Activated naive CD8-positive, alpha-beta T cell treated with anti-CD3 and anti-CD28 coated beads, Interleukin-2, amount 50 U/mL, for 24 hours (primary cell): Measurements from ENCODE around the gene CKAP5.
"Not testable (repeated sequence)": the region's sequence is repeated elsewhere in the genome, so short reads cannot be mapped to it uniquely, and the experiment has no call there.

Experiments used
- ATAC-seq: fragments of 150-1000 bp; cut with Tn5 transposase; one replicate; pipeline ENCODE4 v1.10.0; 2021
- DNase-seq: peaks from one replicate; pipeline ENCODE4 v3.0.0; 2021
- H3K27ac Mint-ChIP-seq: one replicate; pipeline ENCODE4 v1.8.0; 2021; ENCODE audit warnings: mild to moderate bottlenecking, mixed read lengths
- H3K27me3 Mint-ChIP-seq: one replicate; pipeline ENCODE4 v1.8.0; 2021; ENCODE audit warnings: mixed read lengths
- H3K36me3 Mint-ChIP-seq: one replicate; pipeline ENCODE4 v1.8.0; 2021; ENCODE audit warnings: low read depth, mixed read lengths
- H3K4me1 Mint-ChIP-seq: one replicate; pipeline ENCODE4 v1.8.0; 2021; ENCODE audit warnings: mixed read lengths
- H3K4me3 Mint-ChIP-seq: one replicate; pipeline ENCODE4 v1.8.0; 2021; ENCODE audit warnings: mild to moderate bottlenecking, moderate library complexity, mixed read lengths
- H3K9me3 Mint-ChIP-seq: one replicate; pipeline ENCODE4 v1.8.0; 2021; ENCODE audit warnings: mixed read lengths

CKAP5 gene

DNA sequence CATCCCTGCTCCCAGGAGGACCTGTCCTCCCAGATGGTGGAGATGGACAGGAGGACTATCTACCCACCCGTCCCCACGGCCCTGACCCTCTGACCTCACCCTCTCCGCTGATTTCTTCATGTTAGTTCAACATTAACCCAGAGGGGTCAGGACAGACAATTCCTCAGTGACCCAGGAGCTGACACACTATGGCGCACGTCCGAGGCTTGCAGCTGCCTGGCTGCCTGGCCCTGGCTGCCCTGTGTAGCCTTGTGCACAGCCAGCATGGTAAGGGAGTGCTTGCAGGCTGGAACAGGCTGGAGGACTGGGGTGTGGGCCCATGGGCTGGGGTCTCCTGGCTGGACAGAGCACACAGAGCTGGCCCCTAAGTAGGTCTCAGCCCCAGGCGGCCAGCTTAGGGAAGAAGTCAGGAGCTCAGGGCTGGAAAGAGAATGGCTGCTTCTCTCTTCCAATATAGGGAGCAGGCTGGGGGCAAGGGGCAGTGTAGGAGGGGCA is 127.0 kb downstream of the CKAP5 start, which contains the start of gene F2:
Gene F2, plus strand, starts transcription at position 166 of the 495 bp plus-strand sequence. Its CDS starts 23 bp downstream, at position 189.
- Mint-ChIP-seq H3K36me3 (no peaks in the 10 kb centered on the region), H3K4me3 (no peak within 1 kb of the TSS), H3K4me1 (peaks cover 7% of the 10 kb centered on the region), H3K27ac (no peak within 1 kb of the TSS), H3K9me3 (no peaks in the 10 kb centered on the region), H3K27me3 (no peaks in the 10 kb centered on the region)
- ATAC-seq (peak; percentile 42), DNase-seq (no peak)

DNA sequence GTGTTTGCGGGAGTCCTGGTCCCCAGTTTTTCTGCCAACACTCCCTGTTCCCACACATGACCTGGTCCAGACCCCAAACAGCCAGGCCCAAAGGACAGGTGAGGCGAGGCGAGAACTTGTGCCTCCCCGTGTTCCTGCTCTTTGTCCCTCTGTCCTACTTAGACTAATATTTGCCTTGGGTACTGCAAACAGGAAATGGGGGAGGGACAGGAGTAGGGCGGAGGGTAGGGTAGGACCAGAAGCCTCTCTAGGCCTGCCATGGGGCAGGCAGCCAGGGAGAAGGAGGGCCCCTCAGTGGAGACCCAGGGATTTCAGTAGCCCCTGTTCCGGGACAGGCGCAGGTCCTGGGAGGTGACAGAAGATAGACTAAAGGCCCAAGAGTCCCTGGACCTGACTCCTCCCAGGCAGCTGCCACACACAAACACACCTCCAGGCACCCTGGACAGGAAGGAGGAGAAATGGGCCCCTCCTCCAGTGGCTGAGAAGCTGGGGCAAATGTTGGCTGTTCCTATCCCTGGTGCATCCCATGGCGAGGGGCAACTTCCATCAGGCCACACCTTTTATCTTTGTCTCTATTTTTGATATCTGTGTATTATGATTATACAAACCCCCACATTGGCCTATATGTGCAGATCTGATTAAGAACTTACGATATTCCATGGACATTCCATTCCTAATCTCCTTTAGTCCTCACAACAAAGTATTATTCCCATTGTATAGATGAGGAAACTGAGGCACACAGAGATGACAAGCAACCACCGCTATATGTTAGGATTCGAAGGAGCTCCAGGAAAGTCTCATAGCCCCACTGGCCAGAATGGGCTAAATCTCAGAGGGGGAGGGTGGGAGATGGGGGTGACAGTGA is 127.7 kb downstream of the CKAP5 start:
- H3K4me1 Mint-ChIP-seq = peaks cover 7% of the 10 kb centered on the region
- H3K9me3 Mint-ChIP-seq = no peaks in the 10 kb centered on the region
- H3K4me3 Mint-ChIP-seq = no peak overlapping the region

DNA sequence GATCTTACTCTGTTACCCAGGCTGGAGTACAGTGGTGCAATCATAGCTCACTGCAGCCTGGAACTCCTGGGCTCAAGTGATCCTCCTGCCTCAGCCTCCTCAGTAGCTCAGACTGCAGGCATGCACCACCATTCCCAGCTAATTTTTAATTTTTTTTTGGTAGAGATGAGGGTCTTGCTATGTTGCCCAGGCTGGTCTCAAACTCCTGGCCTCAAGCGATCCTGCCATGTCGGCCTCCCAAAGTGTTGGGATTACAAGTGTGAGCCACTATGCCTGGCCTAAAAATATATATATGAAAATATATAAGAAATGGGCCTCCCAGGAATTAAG is 128.3 kb downstream of the CKAP5 start:
- H3K4me1 Mint-ChIP-seq, H3K4me3 Mint-ChIP-seq, H3K36me3 Mint-ChIP-seq, H3K27ac Mint-ChIP-seq, ATAC-seq, DNase-seq, H3K27me3 Mint-ChIP-seq, H3K9me3 Mint-ChIP-seq: not testable (repeated sequence)

More for the DNA sequence above, 127.7 kb downstream of the CKAP5 start:
- no peaks in the 10 kb centered on the region for H3K27me3 Mint-ChIP-seq
- no peak overlapping the region for H3K27ac Mint-ChIP-seq
- DNase-seq (no peak), ATAC-seq (no peak)
- no peaks in the 10 kb centered on the region for H3K36me3 Mint-ChIP-seq

DNA sequence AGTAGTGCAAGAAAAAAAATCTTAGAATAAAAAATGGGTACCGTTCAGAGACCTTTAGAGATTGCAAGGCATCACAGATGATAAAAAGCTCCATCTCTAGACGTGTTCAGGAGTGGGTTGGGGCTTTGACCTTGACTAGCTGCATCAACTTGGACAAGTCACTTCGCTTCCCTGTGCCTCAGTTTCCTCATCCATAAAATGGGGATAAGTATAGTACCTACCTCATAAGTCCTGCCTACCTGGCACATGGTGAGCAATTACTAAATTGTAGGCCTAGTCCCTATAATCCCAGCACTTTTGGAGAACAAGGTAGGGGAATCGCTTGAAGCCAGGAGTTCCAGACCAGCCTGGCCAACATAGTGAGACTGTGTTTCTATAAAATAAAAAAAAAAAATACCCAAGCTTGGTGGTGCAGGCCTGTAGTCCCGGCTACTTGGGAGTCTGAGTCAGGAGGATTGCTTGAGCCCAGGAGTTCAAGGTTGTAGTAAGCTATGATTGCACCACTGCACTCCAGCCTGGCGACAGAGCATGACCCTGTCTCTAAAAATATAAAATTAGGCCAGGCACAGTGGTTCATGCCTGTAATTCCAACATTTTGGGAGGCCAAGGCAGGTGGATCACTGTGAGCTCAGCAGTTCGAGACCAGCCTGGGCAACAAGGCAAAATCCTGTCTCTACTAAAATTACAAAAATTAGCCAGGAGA is 133.1 kb downstream of the CKAP5 start:
- H3K27me3 Mint-ChIP-seq = no peaks in the 10 kb centered on the region
- no peak overlapping the region for H3K4me3 Mint-ChIP-seq
- ATAC-seq (no peak), DNase-seq (no peak)
- H3K4me1 Mint-ChIP-seq = peaks cover 6% of the 10 kb centered on the region
- no peak overlapping the region for H3K27ac Mint-ChIP-seq
- no peaks in the 10 kb centered on the region for H3K9me3 Mint-ChIP-seq
- H3K36me3 Mint-ChIP-seq = no peaks in the 10 kb centered on the region

DNA sequence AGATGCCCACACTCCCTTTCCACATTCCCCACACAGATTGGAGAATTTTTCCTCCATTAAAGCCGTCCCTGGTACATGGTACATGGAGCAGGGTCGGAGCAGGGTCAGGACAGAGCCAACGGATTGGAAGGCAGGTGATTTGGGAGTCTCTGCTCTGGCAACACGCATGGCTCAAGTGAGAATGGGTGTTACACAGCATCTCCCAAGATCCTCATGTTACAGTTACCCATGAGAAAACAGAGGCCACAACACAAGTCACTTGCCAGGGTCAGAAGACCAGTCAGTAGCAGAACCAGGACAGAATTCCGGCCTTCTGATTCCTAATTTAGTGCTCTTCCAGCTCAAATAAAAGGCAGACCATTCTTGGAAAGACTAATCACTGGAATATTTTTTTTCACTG is 134.8 kb downstream of the CKAP5 start:
- no peaks in the 10 kb centered on the region for H3K27me3 Mint-ChIP-seq
- no peaks in the 10 kb centered on the region for H3K9me3 Mint-ChIP-seq
- no peak for ATAC-seq
- DNase-seq = no peak
- peaks cover 9% of the 10 kb centered on the region for H3K4me1 Mint-ChIP-seq
- H3K27ac Mint-ChIP-seq = no peak overlapping the region
- H3K36me3 Mint-ChIP-seq = peaks cover 14% of the 10 kb centered on the region
- no peak overlapping the region for H3K4me3 Mint-ChIP-seq

DNA sequence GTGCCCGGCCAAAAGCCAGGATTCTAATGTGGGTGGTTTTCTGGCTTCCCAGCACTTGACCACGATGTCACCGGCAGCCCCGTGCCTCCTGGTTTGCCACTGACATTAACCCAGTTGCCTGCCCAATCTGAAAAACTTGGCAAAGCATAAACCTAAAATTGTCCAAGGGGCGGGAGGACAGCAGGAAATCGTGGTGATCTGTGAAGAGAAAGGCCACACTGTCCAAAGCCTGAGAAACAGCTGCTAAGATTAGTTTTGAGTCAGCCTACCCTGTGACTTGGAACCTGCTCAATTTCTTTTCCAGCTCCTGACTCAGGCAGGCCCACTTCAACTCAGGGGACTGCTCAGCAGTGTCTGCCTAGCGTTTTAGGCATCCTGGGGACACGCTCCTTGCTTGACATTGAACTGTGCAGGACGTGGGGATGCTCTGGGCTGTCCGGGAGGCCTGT is 135.2 kb downstream of the CKAP5 start:
- Mint-ChIP-seq H3K9me3 (no peaks in the 10 kb centered on the region), H3K36me3 (peaks cover 14% of the 10 kb centered on the region), H3K4me1 (peaks cover 9% of the 10 kb centered on the region), H3K4me3 (no peak overlapping the region), H3K27ac (no peak overlapping the region), H3K27me3 (no peaks in the 10 kb centered on the region)
- DNase-seq (no peak), ATAC-seq (no peak)

DNA sequence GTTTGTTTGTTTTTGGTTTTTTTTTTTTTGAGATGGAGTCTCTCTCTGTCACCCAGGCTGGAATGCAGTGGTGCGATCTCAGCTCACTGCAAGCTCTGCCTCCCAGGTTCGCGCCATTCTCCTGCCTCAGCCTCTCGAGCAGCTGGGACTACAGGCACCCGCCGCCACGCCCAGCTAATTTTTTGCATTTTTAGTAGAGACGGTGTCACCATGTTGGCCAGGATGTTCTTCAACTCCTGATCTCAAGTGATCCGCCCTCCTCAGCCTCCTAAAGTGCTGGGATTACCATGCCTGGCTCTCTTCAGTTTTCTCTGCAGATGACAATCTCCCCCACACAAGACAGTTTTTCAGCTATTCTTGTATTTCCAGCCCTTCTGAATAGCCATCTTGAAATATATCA is 136.7 kb downstream of the CKAP5 start:
- not testable (repeated sequence) for H3K9me3 Mint-ChIP-seq, H3K4me1 Mint-ChIP-seq, H3K27ac Mint-ChIP-seq, H3K27me3 Mint-ChIP-seq, DNase-seq, ATAC-seq, H3K4me3 Mint-ChIP-seq
- peaks cover 18% of the 10 kb centered on the region for H3K36me3 Mint-ChIP-seq

DNA sequence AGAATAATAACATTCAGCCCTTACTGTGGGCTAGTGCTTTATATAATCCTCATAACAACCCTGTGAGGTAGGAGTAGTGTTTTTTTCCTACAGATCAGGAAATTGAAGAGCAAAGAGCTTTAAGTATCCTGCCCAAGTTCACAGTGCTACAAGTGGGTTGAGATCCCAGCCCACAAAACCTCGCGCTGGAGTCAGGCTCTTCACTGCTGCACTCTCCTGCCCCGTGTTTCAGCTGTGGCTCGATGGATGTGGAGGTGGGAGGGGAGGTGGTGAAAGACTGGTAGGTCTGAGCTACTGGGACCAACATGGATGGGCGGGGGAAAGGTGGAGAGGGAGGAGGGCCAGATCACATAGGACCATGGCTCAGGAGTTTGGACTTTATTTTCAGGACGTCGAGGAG is 139.2 kb downstream of the CKAP5 start:
- Mint-ChIP-seq H3K9me3 (no peaks in the 10 kb centered on the region), H3K27ac (no peak overlapping the region), H3K4me3 (no peak overlapping the region), H3K27me3 (no peaks in the 10 kb centered on the region), H3K36me3 (peaks cover 27% of the 10 kb centered on the region), H3K4me1 (peaks cover 19% of the 10 kb centered on the region)
- DNase-seq (no peak), ATAC-seq (no peak)

DNA sequence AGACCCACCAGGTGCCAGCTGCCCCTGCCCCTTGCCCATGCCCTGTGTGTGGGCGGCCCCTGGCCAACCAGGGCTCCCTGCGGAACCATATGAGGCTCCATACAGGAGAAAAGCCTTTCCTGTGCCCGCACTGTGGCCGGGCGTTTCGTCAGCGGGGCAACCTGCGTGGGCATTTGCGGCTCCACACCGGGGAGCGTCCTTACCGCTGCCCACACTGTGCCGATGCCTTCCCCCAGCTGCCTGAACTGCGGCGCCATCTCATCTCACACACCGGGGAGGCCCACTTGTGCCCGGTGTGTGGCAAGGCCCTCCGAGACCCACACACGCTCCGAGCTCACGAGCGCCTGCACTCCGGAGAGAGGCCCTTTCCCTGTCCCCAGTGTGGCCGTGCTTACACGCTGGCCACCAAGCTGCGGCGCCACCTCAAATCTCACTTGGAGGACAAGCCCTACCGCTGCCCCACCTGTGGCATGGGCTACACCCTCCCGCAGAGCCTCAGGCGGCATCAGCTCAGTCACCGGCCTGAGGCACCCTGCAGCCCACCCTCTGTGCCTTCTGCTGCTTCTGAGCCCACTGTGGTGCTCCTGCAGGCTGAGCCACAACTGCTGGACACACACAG is 140.9 kb downstream of the CKAP5 start:
- Mint-ChIP-seq H3K4me1 (peaks cover 33% of the 10 kb centered on the region), H3K36me3 (peaks cover 36% of the 10 kb centered on the region), H3K27me3 (no peaks in the 10 kb centered on the region), H3K9me3 (no peaks in the 10 kb centered on the region), H3K4me3 (no peak overlapping the region), H3K27ac (no peak overlapping the region)
- no peak for ATAC-seq
- DNase-seq = no peak

DNA sequence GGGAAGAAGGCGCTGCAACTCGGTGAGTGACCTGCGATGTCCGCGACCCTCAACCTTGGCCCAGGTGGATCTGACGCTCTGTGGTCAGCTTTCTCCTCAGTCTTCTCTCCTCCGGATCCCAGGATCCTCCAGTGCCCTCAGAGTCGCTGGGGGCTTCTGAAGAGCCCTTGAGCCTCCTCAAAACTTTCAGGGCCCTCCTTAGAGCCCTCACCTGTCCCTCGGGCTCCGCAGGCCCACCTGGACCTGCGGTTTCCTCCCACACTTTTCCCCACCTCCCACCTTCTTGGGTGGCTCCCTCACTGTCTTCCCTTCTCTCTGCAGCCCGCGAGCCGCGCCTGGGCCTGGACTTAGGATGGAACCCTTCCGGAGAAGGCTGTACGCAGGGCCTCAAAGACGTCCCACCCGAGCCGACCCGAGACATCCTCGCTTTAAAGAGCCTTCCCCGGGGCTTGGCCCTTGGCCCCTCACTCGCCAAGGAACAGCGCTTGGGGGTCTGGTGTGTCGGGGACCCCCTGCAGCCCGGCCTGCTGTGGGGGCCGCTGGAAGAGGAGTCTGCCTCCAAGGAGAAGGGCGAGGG is 144.9 kb downstream of the CKAP5 start:
- Mint-ChIP-seq H3K27ac (peak overlapping the region; percentile 97), H3K4me3 (peak overlapping the region; percentile 94), H3K27me3 (no peaks in the 10 kb centered on the region), H3K36me3 (peaks cover 22% of the 10 kb centered on the region), H3K4me1 (peaks cover 56% of the 10 kb centered on the region), H3K9me3 (no peaks in the 10 kb centered on the region)
- peak; percentile 11 for DNase-seq
- ATAC-seq = no peak

DNA sequence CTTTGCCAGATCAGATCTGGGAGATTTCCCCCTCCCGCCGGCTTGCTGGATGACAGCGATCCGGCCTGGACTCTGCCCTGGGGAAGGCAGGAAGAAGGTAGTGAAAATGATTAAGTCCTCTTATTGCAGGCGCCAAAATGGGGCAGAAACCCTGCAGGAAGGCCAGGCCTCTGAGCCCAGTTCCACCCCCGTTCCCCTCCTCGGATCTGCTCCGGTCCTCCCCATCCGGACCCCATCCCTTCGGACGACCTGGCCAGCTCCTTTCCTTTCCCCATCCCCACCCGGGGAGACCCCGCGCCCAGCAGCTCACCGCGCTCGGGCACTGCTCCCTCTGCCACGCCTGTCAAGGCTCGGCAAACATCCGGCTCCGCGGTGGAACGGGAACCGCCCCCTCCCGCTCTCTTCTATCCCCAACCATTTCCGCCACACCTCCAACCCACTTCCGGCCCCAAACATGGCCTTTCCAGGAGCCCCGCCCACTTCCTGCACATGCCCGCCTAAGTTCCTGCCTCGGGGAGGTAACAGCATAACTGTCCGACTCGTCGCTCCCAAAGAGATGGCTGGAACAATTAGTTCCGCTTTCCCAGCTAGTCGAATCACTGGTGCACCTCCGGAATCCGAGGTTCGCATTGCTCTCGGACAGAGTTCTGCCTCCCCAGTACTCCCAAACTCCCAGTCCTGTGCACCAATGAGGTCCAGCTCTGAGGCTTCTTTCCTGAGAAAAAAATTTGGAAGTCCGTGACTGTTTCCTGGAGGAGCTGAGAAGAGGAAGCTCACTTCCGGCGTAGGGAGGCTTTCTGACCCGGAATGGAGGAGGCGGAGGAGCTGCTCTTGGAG is 145.6 kb downstream of the CKAP5 start, which contains the start of the genes ARHGAP1 and ZNF408:
Gene ARHGAP1, minus strand, starts transcription at position 379 of the 837 bp plus-strand sequence. CDS start 4,512 bp downstream, outside the sequence.
Gene ZNF408, plus strand, starts transcription at position 791 of the 837 bp plus-strand sequence. Its CDS starts 17 bp downstream, at position 808.
- Mint-ChIP-seq H3K27ac (peak within 1 kb of the TSS; percentile 97), H3K36me3 (peaks cover 24% of the 10 kb centered on the region), H3K27me3 (no peaks in the 10 kb centered on the region), H3K4me3 (peak within 1 kb of the TSS; percentile 94), H3K9me3 (no peaks in the 10 kb centered on the region), H3K4me1 (peaks cover 56% of the 10 kb centered on the region)
- DNase-seq = peak; percentile 100
- peak; percentile 91 for ATAC-seq

DNA sequence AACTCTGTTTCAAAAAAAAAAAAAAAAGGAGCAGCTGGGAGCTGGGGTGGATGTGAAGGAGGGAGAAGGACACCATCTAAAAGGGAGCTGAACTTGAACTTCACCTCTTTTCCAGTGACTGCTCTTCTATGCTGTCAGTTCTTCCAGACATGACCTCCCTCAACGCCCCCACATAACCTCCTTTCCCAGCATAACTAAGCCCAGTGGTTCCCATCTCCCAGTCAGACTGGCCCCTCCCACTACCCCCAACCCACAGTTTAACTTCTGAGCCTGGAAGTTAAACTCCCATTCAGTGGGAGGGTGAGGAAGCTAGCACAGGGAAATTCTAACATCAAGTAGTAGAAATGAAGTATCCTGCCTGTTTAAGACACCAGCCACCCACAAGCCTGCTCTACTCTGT is 147.5 kb downstream of the CKAP5 start:
- ATAC-seq (no peak), DNase-seq (no peak)
- Mint-ChIP-seq H3K36me3 (peaks cover 21% of the 10 kb centered on the region), H3K27me3 (no peaks in the 10 kb centered on the region), H3K4me3 (peak overlapping the region; percentile 94), H3K27ac (peak overlapping the region; percentile 46), H3K9me3 (no peaks in the 10 kb centered on the region), H3K4me1 (peaks cover 60% of the 10 kb centered on the region)

DNA sequence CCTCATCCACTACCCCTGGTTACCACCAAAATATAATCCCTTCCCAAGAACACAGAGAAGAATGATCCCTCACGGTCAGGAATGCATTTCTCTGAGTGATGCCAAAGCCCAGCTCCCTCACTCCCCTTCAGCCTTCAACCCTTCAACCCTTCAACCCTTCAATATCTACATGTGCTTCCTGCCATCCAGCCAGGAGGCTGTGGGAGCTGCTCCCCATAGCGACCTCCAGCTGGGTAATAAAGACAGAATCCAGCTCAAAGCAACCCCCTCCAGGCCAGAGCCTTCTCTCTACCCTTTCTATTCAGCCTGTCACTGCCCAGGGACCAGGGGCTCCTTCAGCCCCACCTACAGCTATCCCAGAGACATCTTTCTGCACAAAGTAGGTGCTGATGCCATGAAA is 148.4 kb downstream of the CKAP5 start:
- H3K27ac Mint-ChIP-seq = peak overlapping the region; percentile 59
- H3K4me3 Mint-ChIP-seq = no peak overlapping the region
- no peak for DNase-seq
- no peaks in the 10 kb centered on the region for H3K27me3 Mint-ChIP-seq
- H3K36me3 Mint-ChIP-seq = peaks cover 16% of the 10 kb centered on the region
- peaks cover 51% of the 10 kb centered on the region for H3K4me1 Mint-ChIP-seq
- no peak for ATAC-seq
- no peaks in the 10 kb centered on the region for H3K9me3 Mint-ChIP-seq
